GM13977 (cell line): Measurements from ENCODE around the gene ATAD3B.
"Not testable (repeated sequence)": the region's sequence is repeated elsewhere in the genome, so short reads cannot be mapped to it uniquely, and the experiment has no call there.

Experiments used
- DNase-seq: peaks from one replicate; pipeline ENCODE4 v3.0.0; 2012; ENCODE audit warnings: low spot score
- in situ Hi-C: fragments of 300-500 bp; cut with MboI; formaldehyde crosslinking; loops from one replicate; pipeline ENCODE4 v1.12.0; 2022; ENCODE audit warnings: low sequenced_read_pairs, low pct_unique_long_range_greater_than_20kb, mixed read lengths, inconsistent platforms; ENCODE audit not compliant: unreplicated experiment
- TF ChIP-seq, protein P1 (sequence below): IDR thresholded peaks from 2 replicates; pipeline ENCODE4 v1.5.1; 2012; ENCODE audit warnings: mild to moderate bottlenecking, control low read depth; ENCODE audit not compliant: insufficient read depth; ENCODE audit errors: extremely low read depth, missing control alignments

The ATAD3B gene

DNA sequence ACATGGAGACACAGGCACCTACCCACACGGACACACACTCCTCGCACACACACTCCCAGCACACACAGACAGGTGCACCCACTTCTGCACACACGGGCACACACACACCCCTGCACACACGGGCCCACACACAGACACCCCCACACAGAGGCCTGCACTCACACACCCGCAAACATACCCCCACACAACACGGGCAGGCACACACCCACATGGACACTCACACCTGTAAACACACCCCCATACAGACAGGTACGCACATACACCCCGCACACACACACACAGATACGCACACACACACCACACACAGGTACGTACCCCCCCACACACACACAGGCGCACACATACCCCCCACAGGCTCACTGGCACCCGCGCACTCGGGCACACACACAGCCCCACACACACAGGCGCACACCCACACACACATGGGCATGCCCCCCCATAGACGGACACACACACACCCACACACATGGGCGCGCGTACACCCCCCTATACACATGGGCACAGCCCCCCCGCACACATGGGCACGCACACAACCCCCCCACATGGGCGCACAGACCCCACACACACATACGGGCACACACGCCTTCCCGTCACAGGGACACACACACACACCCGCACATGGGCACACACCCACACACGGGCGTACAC lies 46.5 kb downstream of the ATAD3B start:
- TF ChIP-seq, protein P1, sequence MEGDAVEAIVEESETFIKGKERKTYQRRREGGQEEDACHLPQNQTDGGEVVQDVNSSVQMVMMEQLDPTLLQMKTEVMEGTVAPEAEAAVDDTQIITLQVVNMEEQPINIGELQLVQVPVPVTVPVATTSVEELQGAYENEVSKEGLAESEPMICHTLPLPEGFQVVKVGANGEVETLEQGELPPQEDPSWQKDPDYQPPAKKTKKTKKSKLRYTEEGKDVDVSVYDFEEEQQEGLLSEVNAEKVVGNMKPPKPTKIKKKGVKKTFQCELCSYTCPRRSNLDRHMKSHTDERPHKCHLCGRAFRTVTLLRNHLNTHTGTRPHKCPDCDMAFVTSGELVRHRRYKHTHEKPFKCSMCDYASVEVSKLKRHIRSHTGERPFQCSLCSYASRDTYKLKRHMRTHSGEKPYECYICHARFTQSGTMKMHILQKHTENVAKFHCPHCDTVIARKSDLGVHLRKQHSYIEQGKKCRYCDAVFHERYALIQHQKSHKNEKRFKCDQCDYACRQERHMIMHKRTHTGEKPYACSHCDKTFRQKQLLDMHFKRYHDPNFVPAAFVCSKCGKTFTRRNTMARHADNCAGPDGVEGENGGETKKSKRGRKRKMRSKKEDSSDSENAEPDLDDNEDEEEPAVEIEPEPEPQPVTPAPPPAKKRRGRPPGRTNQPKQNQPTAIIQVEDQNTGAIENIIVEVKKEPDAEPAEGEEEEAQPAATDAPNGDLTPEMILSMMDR: no peak
- no peak for DNase-seq
- in situ Hi-C loops: no loop called here

DNA sequence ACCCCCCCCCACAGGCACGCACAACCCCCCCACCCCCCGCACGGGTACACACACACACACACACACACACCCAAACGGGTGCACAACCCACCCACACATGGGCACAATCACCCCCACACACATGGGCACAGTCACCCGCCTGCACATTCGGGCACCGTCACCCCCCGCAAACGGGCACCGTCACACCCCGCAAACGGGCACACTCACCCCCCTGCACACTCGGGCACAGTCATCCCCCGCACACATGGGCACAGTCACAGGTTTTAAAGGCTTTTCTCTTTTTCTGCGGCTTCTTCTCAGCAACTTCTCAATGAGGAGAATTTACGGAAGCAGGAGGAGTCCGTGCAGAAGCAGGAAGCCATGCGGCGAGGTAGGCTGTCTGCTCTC lies 47.0 kb downstream of the ATAD3B start:
- in situ Hi-C loops, DNase-seq: not testable (repeated sequence)

DNA sequence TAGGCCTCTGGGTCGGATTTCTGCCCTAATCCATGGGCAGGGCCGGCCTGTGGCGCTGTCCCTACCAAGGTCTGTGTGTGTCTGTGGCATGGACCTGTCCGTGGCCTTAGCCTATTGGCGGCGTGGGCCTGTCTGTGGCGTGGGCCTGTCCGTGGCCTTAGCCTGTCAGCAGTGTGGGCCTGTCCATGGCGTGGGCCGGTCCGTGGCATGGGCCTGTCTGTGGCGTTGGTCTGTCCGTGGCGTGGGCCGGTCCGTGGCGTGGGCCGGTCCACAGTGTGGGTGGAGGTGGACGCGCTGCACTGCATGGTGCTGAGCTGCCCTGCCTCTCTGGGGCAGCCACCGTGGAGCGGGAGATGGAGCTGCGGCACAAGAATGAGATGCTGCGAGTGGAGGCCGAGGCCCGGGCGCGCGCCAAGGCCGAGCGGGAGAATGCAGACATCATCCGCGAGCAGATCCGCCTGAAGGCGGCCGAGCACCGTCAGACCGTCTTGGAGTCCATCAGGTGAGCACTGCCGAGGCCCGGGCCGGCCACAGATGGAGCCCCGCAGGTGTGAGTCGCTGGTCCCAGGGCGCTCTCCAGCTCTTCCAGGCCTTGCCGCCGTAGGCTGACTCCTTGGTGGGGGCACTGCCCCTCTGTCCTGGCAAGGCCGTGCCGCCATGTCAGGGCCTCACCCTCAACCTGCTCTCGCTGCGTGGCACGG lies 48.4 kb downstream of the ATAD3B start:
- DNase-seq, in situ Hi-C loops: not testable (repeated sequence)

DNA sequence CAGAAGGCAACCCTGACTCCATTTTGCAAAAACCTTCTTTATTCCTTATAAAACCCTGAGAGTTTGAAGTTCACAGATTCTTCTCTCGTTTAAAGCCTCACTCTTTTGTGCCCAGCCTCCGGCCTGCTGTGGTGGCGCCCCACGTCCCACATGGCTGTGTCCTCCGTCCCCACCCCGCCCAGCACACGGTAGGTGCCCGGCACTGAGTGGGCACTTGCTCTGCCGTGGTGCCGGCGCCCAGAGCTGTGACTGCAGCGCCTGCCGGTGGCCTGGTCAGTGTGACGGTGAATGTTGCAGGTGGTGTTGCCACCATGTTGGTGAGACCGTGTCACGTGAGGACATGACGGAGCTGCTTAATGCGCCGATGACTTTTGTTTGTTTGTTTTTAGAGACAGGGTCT lies 49.8 kb downstream of the ATAD3B start:
- TF ChIP-seq, protein P1: no peak
- peak; percentile 3 for DNase-seq
- in situ Hi-C loops: no loop called here

DNA sequence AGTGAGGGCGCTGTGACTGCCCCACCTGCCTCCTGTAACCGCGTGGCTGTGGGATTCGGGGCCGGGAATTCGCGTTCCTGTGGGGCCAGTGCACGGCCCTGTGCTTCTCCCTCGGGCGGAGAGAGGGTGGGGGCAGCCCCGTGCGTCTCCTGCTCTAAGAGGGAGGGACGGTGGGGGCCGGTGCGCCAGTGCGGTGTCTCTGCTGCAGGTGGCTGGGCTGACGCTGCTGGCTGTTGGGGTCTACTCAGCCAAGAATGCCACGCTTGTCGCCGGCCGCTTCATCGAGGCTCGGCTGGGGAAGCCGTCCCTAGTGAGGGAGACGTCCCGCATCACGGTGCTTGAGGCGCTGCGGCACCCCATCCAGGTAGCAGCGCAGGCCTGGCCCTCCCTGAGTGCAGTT lies 51.0 kb downstream of the ATAD3B start:
- in situ Hi-C loops, DNase-seq: not testable (repeated sequence)

DNA sequence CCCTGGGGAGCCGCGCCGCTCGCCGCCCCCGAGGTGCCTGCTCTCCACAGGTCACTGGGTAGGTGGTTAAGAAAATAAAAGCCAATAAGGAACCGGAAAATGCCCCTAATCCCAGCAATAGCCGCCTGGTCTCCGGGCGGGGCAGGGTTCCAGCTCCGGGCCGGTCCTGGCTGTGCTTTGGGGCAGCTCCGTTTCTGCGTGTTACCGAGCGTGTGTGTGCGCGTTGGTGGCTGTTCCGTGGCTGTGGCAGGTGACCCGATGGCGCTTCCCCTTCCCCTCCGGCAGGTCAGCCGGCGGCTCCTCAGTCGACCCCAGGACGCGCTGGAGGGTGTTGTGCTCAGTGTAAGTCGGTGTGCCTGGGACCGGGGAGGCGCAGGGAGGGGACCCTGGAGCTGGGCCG lies 51.7 kb downstream of the ATAD3B start:
- in situ Hi-C loops, DNase-seq: not testable (repeated sequence)

DNA sequence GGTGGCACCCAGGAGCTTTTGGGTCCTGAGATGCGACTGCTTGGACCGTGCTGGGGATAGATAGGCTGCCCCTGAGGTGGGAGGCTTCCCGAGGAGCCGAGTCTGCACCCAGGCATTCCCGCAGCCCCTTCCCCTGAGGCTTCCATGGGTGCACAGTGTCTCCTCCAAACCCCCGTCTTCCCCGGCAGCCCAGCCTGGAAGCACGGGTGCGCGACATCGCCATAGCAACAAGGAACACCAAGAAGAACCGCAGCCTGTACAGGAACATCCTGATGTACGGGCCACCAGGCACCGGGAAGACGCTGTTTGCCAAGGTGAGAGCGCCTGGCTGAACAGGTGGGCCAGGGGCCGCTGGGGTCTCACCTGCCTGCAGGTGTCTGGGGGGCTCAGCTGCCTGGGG lies 52.1 kb downstream of the ATAD3B start:
- in situ Hi-C loops, DNase-seq: not testable (repeated sequence)

DNA sequence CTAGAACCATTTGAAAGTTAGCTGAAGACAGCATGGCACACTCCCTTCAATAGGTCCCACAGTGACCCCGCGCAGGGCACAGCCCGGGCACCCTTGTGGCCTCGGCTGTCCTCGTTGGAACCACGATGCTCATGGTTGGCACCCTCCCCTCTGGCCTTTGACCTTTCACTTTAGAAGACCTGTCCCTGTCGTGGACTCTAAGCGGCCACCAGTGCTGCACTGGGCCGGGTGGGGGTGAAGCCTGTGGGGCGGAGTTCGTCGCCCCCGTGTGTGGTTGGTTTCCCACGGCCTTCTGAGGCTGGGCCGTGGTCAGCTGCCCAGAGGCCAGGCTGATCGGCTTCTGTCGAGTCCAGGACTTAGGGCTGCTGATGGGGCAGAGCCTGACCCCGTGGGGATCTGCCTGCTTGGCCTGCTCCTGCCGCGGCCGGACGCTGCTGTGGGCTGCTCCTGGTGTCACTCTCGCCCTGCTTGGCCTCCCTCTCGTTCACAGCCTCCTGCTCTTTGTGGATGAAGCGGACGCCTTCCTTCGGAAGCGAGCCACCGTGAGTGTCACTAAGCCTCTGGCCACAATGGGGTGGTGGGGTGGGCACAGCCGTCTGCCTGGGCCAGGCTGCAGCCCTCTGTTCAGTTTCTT lies 53.3 kb downstream of the ATAD3B start:
- in situ Hi-C loops: not testable (repeated sequence)

DNA sequence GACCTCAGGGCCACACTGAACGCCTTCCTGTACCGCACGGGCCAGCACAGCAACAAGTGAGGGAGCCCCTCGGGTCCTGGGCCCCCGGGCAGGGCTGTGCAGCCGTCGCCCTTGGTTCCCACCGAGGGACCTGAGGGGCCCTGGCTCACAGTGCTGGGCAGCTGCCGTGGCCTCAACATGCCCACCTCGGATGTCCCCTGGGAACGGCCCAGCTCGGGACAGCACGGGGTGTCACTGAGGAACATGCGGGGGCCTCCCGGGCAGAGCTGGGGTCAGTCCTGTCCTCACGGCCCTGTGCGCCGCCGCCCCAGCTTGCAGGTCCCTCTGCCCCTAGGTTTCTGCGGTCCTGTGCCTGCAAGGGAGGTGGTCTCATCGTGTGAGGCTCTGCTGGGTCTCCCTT lies 54.9 kb downstream of the ATAD3B start:
- DNase-seq, in situ Hi-C loops: not testable (repeated sequence)

More for the DNA sequence above, 53.3 kb downstream of the ATAD3B start:
- DNase-seq: peak; percentile 4

DNA sequence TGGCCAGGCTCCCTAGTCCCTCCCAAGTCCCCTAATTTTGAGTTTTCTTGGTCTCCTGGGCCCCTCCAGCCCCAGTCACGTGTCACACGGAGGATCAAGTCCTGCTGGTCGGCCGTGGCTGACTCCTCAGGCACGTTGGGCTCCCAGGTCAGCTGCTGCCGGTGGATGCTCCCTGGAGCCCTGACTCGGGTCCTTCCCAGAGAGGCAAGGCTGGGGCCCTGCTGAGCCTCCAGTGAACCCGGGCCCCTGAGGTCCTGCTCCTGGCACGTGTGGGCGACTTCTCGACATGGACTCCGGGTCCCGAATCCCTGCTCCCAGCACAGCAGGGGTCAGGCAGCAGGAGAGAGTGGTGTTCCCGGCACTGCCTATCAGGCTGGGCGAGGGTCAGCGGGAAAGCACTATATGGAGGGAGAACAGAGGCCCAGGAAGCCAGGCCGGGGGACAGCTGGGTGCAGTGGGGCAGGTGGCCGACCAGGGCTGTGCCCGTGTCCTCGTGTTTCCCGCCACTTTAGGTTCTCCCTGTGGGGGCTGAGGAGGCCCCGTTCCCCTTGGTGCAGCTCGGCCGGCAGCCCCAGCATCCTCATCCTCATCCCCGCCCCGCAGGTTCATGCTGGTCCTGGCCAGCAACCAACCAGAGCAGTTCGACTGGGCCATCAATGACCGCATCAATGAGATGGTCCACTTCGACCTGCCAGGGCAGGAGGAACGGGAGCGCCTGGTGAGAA lies 55.7 kb downstream of the ATAD3B start:
- DNase-seq: peak; percentile 13
- in situ Hi-C loops: no loop called here
- TF ChIP-seq, protein P1: no peak
